BJ (cell line): ENCODE results near the gene STATH. TPM values are rescaled to one million over a fixed set of nuclear protein-coding genes. Genes with fewer than 3 reads are reported as not detected.
"Not testable (repeated sequence)": the region's sequence is repeated elsewhere in the genome, so short reads cannot be mapped to it uniquely, and the experiment has no call there.

Experiments used
- CTCF ChIA-PET: fragments of 350-600 bp; formaldehyde crosslinking; extraction: SDS; loops from one replicate; lab custom pipeline; 2021; ENCODE audit warnings: antibody characterized with exemption, inconsistent platforms; lab: Yijun Ruan, JAX
- POLR2A ChIA-PET: fragments of 300-600 bp; sonication (Branson Sonifier 250); formaldehyde crosslinking; extraction: SDS; loops from one replicate; lab custom pipeline; 2021; ENCODE audit warnings: antibody characterized with exemption; lab: Charles Lee
- DNase-seq: peaks from one replicate; pipeline ENCODE4 v3.0.0-alpha.2; 2011; ENCODE audit warnings: low read depth
- H3K27me3 ChIP-seq: 2 replicates; pipeline ENCODE4 v1.6.0; 2011; ENCODE audit warnings: low read length; ENCODE audit not compliant: control insufficient read depth, insufficient read depth
- H3K36me3 ChIP-seq: 2 replicates; pipeline ENCODE4 v1.5.1; 2011; ENCODE audit warnings: low read length; ENCODE audit not compliant: control insufficient read depth, insufficient read depth
- H3K4me3 ChIP-seq: 2 replicates; pipeline ENCODE4 v1.5.1; 2011; ENCODE audit warnings: low read depth, mild to moderate bottlenecking, control low read depth, low read length
- polyA plus RNA-seq: library from polyadenylated mRNA; depleted of rRNA; stranded (reverse); fragments of >200 nt; gene quantifications from 2 replicates; pipeline ENCODE4 v1.2.3, GENCODE V29; 2011; rRNA removed
- TF ChIP-seq, protein P1 (sequence below): IDR thresholded peaks from 2 replicates; pipeline ENCODE4 v1.5.1; 2011; ENCODE audit warnings: low read depth, mild to moderate bottlenecking, control low read depth, inconsistent platforms, low read length, moderate library complexity; ENCODE audit not compliant: insufficient read depth

The STATH gene
- polyA plus RNA-seq, 1 experiment = not detected

DNA sequence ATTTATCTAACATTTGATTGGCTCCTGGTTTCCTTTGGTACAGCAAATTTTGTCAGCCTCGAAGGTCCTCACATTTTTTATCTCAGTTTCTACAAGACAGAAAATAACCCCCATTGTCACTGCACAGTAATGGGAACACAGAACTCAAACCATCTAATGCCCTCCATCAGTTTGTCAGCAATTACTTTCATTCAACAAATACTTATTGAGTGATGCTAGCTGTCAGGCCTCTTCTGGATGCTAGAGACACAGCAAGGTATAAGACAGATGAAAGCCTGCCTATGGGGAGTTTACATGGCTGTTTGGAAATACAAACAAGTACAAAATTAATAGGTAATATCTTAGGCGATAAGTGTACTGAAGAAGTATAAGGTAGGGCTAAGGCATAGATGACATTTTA is 27.5 kb downstream of the STATH start:
- Histone ChIP-seq H3K36me3 (no peaks in the 10 kb centered on the region), H3K27me3 (no peaks in the 10 kb centered on the region), H3K4me3 (no peak overlapping the region)
- DNase-seq = no peak
- ChIA-PET POLR2A (no interaction called here), CTCF (no interaction called here)
- TF ChIP-seq, protein P1, sequence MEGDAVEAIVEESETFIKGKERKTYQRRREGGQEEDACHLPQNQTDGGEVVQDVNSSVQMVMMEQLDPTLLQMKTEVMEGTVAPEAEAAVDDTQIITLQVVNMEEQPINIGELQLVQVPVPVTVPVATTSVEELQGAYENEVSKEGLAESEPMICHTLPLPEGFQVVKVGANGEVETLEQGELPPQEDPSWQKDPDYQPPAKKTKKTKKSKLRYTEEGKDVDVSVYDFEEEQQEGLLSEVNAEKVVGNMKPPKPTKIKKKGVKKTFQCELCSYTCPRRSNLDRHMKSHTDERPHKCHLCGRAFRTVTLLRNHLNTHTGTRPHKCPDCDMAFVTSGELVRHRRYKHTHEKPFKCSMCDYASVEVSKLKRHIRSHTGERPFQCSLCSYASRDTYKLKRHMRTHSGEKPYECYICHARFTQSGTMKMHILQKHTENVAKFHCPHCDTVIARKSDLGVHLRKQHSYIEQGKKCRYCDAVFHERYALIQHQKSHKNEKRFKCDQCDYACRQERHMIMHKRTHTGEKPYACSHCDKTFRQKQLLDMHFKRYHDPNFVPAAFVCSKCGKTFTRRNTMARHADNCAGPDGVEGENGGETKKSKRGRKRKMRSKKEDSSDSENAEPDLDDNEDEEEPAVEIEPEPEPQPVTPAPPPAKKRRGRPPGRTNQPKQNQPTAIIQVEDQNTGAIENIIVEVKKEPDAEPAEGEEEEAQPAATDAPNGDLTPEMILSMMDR = no peak

DNA sequence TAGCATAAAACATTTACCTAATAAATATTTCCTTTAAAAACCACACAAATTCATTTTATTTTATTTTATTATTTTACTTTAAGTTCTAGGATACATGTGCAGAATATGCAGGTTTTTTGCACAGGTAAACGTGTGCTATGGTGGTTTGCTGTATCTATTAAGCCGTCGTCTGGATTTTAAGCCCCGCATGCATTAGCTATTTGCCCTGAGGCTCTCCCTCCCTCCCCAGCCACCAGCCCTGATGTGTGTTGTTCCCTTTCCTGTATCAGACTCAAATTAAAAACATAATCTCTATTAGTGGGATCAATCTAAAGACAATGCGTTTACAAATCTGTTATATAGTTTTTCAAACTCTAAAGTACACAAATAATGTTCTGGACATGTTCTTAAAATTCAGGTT is 31.2 kb downstream of the STATH start:
- CTCF ChIA-PET = no interaction called here
- Histone ChIP-seq H3K36me3 (no peaks in the 10 kb centered on the region), H3K4me3 (no peak overlapping the region), H3K27me3 (no peaks in the 10 kb centered on the region)
- POLR2A ChIA-PET = no interaction called here
- DNase-seq = no peak
- TF ChIP-seq, protein P1 = no peak

DNA sequence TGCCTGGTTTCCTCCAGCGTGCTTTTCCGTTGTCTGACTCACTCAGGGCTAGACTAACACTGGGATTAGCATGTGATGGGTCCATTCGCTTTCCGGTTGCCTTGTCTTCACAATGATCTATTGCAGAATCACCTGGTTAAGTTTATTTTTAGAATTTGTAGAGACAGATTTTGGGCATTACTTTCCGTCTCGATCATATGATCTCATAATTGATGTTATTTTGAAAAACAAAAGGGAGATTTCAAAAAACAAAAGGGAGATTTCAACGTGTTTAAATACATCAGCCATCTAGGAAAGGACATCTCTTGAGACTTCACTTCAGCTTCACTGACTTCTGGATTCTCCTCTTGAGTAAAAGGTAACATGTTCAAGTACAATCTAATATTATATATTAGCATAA is 32.4 kb downstream of the STATH start, which contains the start of gene HTN3:
TSS of gene HTN3 (plus strand) at position 301 of the 400 bp plus-strand sequence. CDS start 2,282 bp downstream, outside the sequence.
- CTCF ChIA-PET, H3K36me3 ChIP-seq, POLR2A ChIA-PET, DNase-seq, H3K27me3 ChIP-seq, H3K4me3 ChIP-seq: not testable (repeated sequence)

DNA sequence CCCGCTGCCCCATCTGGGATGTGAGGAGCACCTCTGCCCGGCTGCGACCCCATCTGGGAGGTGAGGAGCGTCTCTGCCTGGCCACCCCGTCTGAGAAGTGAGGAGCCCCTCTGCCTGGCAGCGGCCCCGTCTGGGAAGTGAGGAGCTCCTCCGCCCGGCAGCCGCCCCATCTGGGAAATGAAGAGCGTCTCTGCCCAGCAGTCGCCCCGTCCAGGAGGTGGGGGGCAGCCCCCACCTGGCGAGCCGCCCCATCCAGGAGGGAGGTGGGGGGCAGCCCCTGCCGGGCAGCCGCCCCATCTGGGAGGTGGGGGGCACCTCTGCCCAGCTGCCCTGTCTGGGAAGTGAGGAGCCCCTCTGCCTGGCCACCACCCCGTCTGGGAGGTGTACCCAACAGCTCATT is 41.8 kb downstream of the STATH start:
- H3K36me3 ChIP-seq, DNase-seq, POLR2A ChIA-PET, H3K4me3 ChIP-seq, H3K27me3 ChIP-seq, CTCF ChIA-PET: not testable (repeated sequence)

DNA sequence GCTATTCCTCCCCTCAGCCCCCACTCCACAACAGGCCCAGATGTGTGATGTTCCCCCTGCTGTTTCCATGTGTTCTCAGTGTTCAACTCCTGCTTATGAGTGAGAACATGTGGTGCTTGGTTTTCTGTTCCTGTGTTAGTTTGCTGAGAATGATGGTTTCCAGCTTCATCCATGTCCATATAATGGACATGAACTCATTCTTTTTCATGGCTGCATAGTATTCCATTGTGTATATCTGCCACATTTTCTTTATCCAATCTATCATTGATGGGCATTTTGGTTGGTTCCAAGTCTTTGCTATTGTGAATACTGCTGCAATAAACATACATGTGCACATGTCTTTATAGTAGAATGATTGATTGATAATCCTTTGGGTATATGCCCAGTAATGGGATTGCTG is 44.2 kb downstream of the STATH start:
- POLR2A ChIA-PET, CTCF ChIA-PET, H3K27me3 ChIP-seq, DNase-seq, H3K4me3 ChIP-seq, H3K36me3 ChIP-seq: not testable (repeated sequence)

DNA sequence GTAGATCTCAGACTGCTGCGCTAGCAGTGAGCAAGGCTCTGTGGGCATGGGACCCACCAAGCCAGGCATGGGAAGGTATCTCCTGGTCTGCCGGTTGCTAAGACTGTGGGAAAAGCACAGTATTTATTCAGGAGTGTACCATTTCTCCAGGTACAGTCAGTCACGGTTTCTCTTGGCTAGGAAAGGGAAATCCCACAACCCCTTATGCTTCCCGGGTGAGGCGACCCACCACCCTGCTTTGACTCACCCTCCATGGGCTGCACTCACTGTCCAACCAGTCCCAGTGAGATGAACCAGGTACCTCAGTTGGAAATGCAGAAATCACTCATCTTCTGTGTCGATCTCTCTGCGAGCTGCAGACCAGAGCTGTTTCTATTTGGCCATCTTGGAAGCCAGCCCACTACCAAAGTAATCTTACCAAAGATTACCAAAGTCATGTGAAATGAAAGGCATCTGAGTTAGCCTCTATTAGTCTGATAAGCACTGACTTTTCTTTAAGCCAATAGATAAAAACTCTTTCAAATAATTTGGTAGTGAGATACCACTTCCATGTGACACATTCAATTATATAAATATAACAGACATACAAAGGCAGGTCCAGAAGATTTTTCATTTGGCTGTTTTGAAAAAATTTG is 46.0 kb downstream of the STATH start:
- H3K27me3 ChIP-seq = no peaks in the 10 kb centered on the region
- TF ChIP-seq, protein P1 = no peak
- no peaks in the 10 kb centered on the region for H3K36me3 ChIP-seq
- CTCF ChIA-PET = no interaction called here
- H3K4me3 ChIP-seq = no peak overlapping the region
- DNase-seq = no peak
- POLR2A ChIA-PET = no interaction called here

DNA sequence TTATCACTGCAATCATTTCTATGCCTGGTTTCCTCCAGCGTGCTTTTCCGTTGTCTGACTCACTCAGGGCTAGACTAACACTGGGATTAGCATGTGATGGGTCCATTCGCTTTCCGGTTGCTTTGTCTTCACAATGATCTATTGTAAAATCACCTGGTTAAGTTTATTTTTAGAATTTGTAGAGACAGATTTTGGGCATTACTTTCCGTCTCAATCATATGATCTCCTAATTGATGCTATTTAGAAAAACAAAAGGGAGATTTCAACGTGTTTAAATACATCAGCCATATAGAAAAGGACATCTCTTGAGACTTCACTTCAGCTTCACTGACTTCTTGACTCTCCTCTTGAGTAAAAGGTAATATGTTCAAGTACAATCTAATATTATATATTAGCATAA is 54.4 kb downstream of the STATH start, which contains the start of gene HTN1:
TSS of gene HTN1 (plus strand) at position 301 of the 400 bp plus-strand sequence. CDS start 2,639 bp downstream, outside the sequence.
- H3K36me3 ChIP-seq, DNase-seq, H3K27me3 ChIP-seq, POLR2A ChIA-PET, CTCF ChIA-PET, H3K4me3 ChIP-seq: not testable (repeated sequence)

Other genes with a start within 250 kb of the STATH start
- not detected in 2 replicates for gene SULT1B1, start 235.3 kb upstream of the STATH start, polyA plus RNA-seq
- not detected in 2 replicates for gene SULT1E1, start 135.8 kb upstream of the STATH start, polyA plus RNA-seq
- gene CSN1S1, start 64.9 kb upstream of the STATH start, polyA plus RNA-seq = not detected in 2 replicates
- gene CSN2, start 30.2 kb upstream of the STATH start, polyA plus RNA-seq = not detected in 2 replicates
- not detected in 2 replicates for gene HTN3, start 32.5 kb downstream of the STATH start, polyA plus RNA-seq
- not detected in 2 replicates for gene HTN1, start 54.5 kb downstream of the STATH start, polyA plus RNA-seq
- not detected in 2 replicates for gene PRR27, start 158.3 kb downstream of the STATH start, polyA plus RNA-seq
- not detected in 2 replicates for gene ODAM, start 199.8 kb downstream of the STATH start, polyA plus RNA-seq
- gene FDCSP, start 230.2 kb downstream of the STATH start, polyA plus RNA-seq = not detected in 2 replicates
- not detected in 2 replicates for gene CSN3, start 246.6 kb downstream of the STATH start, polyA plus RNA-seq